GM12873 (cell line): ENCODE measurements around the gene ESF1.

Experiments used
- CTCF ChIP-seq: IDR thresholded peaks from 2 replicates; pipeline ENCODE4 v1.5.1; 2012; ENCODE audit warnings: low read depth, mild to moderate bottlenecking, moderate library complexity, low read length, control low read depth; ENCODE audit not compliant: insufficient read depth; ENCODE audit errors: missing control alignments

Gene ESF1

GRCh38 chr20:13703265-13703664 is 81.5 kb downstream of the ESF1 start:
- no peak for TF ChIP-seq CTCF

DNA sequence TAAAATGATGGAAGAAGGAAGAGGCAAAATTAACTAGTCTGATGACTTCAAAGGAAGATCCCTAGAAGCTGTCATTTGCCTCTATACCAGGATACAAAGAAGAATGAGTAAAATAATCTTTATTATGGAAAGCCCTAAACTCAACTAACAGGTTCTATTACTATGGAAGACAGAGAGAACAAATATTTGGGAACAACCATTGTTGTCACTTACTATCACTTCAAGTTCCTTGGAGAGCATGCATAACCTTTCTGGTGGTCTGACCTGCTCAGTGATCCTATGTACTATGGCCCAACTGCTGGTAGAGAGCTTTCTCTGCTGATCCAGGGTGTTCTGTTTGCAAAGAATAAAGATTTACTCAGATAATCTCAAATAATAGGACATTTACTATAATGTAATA is 83.2 kb downstream of the ESF1 start:
- no peak for TF ChIP-seq CTCF

- no peak for TF ChIP-seq CTCF
These were observed 84.0 kb downstream of the ESF1 start for GRCh38 chr20:13700761-13701160.

DNA sequence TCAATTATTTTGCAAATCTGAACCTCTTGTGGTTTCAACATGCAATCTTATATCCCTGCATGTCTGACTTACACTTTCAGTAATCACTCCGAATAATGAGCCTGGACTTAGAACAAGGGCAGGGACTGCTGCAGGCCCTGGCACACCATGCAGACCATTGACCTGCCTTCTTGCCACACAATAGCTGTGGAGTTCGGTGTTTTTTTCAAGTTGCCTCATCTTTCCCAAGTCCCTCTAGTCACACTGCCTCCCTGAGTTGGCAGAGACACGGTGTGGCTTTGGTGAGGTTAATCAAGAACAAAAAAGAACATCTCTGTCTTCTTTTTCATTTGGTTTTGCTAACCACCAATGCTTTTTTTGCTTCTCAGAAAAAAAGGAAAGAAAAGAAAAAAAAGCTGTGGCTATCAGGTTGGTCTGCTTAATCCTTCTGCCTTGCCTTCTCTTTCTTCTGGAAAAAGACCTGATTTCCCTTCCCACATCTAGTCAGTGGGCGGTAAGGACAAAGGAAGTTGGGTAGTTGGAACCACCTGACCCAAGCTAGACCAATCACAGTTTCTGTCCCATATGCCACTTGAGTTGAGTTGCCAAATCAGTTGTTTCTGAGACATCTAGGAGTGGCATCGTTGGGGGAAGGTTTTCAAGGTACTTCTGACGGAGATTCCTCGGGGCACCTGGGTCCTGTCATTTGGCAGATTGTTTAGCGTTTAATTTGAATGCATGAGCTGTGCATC is 90.1 kb downstream of the ESF1 start:
- no peak for TF ChIP-seq CTCF

DNA sequence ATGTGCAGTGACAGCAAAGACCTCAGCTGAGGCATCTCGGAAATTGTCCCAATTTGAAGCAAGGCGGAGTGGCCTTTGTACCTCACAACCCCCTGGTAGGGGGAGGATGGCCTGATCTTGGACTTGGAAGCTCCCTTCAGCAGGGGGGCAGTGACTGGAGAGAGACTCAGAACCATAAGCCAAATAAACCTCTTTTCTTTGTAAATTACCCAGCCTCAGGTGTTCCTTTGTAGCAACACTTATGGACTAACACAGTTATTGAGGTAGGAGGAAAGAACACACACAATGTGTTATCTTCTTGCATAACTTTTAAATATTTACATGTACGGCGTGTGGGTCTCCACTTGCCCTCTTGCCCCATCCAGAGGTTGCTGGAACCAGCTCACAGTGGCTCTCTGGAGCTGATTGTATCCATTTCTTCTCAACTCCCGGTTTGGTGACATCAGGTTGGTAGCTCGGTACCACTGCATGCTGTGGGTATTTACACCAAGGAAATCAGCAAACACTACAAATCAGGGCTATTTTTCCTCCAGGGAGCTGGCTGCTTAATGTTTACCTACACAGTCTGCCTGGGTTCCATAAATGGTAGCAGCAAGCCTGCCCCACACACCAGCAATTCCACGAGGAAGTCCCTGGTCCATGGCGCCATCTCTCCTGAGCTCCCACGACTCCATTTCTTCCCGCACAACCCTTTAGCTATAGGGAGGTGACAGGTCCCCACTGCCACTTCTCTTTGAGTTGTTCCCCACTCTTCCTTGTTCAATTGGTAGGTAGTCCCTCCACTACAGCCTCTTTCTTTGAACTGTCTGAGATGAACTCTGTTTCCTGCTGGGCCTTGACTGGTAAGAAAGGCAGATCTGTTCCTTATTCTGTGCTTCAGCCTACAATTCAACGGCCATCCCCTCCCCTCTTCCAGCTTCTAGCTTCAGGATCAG is 91.7 kb downstream of the ESF1 start:
- TF ChIP-seq CTCF, result no peak

DNA sequence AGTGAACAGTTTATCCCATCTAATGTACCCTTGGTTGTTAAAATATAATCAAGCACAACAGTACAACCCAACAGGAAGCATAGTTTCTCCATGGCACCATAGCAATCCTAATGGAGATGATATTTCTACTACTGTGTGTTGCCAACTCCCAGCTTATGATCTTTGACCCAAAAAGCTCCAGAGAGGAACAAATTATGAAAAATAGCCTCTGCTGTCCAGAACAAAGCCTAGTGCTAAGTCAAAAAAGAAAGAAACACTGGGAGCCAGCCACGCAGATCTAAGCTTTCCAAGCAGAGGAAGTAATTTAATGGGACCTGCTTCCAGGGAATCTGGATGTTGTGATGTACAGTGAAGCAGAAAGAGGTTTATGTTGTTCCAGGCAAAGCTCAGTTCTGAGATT is 93.8 kb downstream of the ESF1 start:
- no peak for TF ChIP-seq CTCF

GRCh38 chr20:13687815-13688214 is 96.9 kb downstream of the ESF1 start:
- TF ChIP-seq CTCF, result no peak
